NCI-H510A treated with DMSO at 0.1 percent for 48 hours (cell line): ENCODE measurements around the gene SHROOM3.

Experiments used
- DNase-seq: peaks from one replicate; lab custom pipeline; 2025; lab: John Stamatoyannopoulos, UW

SHROOM3 gene

GRCh38 chr4:76624931-76625715 lies 190.1 kb downstream of the SHROOM3 start:
- no peak for DNase-seq

GRCh38 chr4:76626686-76627465 lies 191.8 kb downstream of the SHROOM3 start:
- no peak for DNase-seq

GRCh38 chr4:76628251-76628650 lies 193.2 kb downstream of the SHROOM3 start:
- no peak for DNase-seq

GRCh38 chr4:76630741-76631140 lies 195.7 kb downstream of the SHROOM3 start:
- DNase-seq, result no peak

- DNase-seq, result no peak
Measured at GRCh38 chr4:76634220-76634619, 199.2 kb downstream of the SHROOM3 start.

- no peak for DNase-seq
Measured at GRCh38 chr4:76637712-76638361, 202.8 kb downstream of the SHROOM3 start.

- DNase-seq, result peak; percentile 70
Measured at GRCh38 chr4:76639288-76639687, 204.3 kb downstream of the SHROOM3 start.

- DNase-seq, result peak; percentile 93
Measured at GRCh38 chr4:76640353-76640910, 205.4 kb downstream of the SHROOM3 start.

GRCh38 chr4:76641351-76641750 lies 206.3 kb downstream of the SHROOM3 start:
- DNase-seq, result peak; percentile 85

GRCh38 chr4:76641758-76642157 lies 206.7 kb downstream of the SHROOM3 start:
- peak; percentile 76 for DNase-seq

GRCh38 chr4:76644831-76645485 lies 209.9 kb downstream of the SHROOM3 start:
- DNase-seq, result peak; percentile 68

GRCh38 chr4:76649086-76649485 lies 214.1 kb downstream of the SHROOM3 start:
- DNase-seq, result no peak

GRCh38 chr4:76651616-76652015 lies 216.6 kb downstream of the SHROOM3 start:
- no peak for DNase-seq

GRCh38 chr4:76652389-76652788 lies 217.4 kb downstream of the SHROOM3 start:
- no peak for DNase-seq

- no peak for DNase-seq
Measured at GRCh38 chr4:76654084-76654483, 219.1 kb downstream of the SHROOM3 start.

- no peak for DNase-seq
Measured at GRCh38 chr4:76654791-76655190, 219.8 kb downstream of the SHROOM3 start.

GRCh38 chr4:76655566-76656479 lies 220.8 kb downstream of the SHROOM3 start:
- DNase-seq, result no peak

GRCh38 chr4:76657443-76657842 lies 222.4 kb downstream of the SHROOM3 start:
- DNase-seq, result no peak

GRCh38 chr4:76658231-76659102 lies 223.4 kb downstream of the SHROOM3 start:
- no peak for DNase-seq

GRCh38 chr4:76659103-76659490 lies 224.1 kb downstream of the SHROOM3 start:
- DNase-seq, result peak; percentile 14
